A673 (cell line): ENCODE results near the gene TAS2R7. TPM values are rescaled to one million over a fixed set of nuclear protein-coding genes. Genes with fewer than 3 reads are reported as not detected.
A peak's percentile ranks its signal among the peaks of the same experiment; 100 is the strongest.

Experiments used
- Bru-seq: library from RNA; stranded (reverse); fragments of 400-500 nt; gene quantifications from one replicate; lab custom pipeline; 2021; lab: Mats Ljungman, UMichigan
- BruChase-seq, 2 experiments: library from RNA; stranded (reverse); fragments of 400-500 nt; gene quantifications; one replicate each; lab custom pipeline; 2021; lab: Mats Ljungman, UMichigan
- BruUV-seq: library from RNA; stranded (reverse); fragments of 400-500 nt; replicated peaks from 2 replicates; lab custom pipeline; 2021; lab: Mats Ljungman, UMichigan
- CTCF ChIA-PET: fragments of 300-600 bp; sonication (Branson Sonifier 250); formaldehyde crosslinking; loops from one replicate; lab custom pipeline; 2022; ENCODE audit warnings: antibody characterized with exemption; lab: Charles Lee
- POLR2A ChIA-PET: fragments of 300-600 bp; sonication (Branson Sonifier 250); formaldehyde crosslinking; loops from one replicate; lab custom pipeline; 2022; ENCODE audit warnings: antibody characterized with exemption; ENCODE audit not compliant: low non-redundant PET; lab: Charles Lee
- DNase-seq: peaks from one replicate; pipeline ENCODE4 v3.0.0-alpha.2; 2015; ENCODE audit warnings: low spot score
- H3K27ac ChIP-seq: fragments of 200-600 bp; sonication (generic); 2 replicates; pipeline ENCODE4 v1.5.1; 2016; ENCODE audit warnings: mixed run types, low read depth, mild to moderate bottlenecking, mixed read lengths, antibody characterized with exemption, low read length; ENCODE audit not compliant: poor library complexity, severe bottlenecking
- H3K27me3 ChIP-seq: fragments of 200-600 bp; sonication (generic); replicated peaks from 2 replicates; pipeline ENCODE4 v1.6.1; 2017; ENCODE audit warnings: mixed run types, low read depth, mild to moderate bottlenecking, mixed read lengths, antibody characterized with exemption, low read length; ENCODE audit not compliant: insufficient read depth, poor library complexity
- H3K36me3 ChIP-seq: fragments of 200-600 bp; sonication (generic); 2 replicates; pipeline ENCODE4 v1.6.1; 2016; ENCODE audit warnings: mixed run types, mild to moderate bottlenecking, mixed read lengths, antibody characterized with exemption, low read length; ENCODE audit not compliant: insufficient read depth, poor library complexity, severe bottlenecking
- H3K4me1 ChIP-seq: fragments of 200-600 bp; sonication (generic); 2 replicates; pipeline ENCODE4 v1.6.1; 2017; ENCODE audit warnings: mixed run types, mild to moderate bottlenecking, mixed read lengths, antibody characterized with exemption, low read length; ENCODE audit not compliant: insufficient read depth, poor library complexity, severe bottlenecking
- H3K4me3 ChIP-seq: fragments of 200-600 bp; sonication (generic); 2 replicates; pipeline ENCODE4 v1.5.1; 2016; ENCODE audit warnings: low read depth, mixed run types, mild to moderate bottlenecking, mixed read lengths, low read length; ENCODE audit not compliant: poor library complexity, severe bottlenecking
- H3K9me3 ChIP-seq: fragments of 200-600 bp; sonication (generic); 2 replicates; pipeline ENCODE4 v1.6.1; 2016; ENCODE audit warnings: mixed run types, low read depth, mild to moderate bottlenecking, mixed read lengths, antibody characterized with exemption, low read length; ENCODE audit not compliant: poor library complexity, severe bottlenecking
- EZH2 ChIP-seq: fragments of 200-600 bp; sonication (generic); IDR thresholded peaks from 2 replicates; pipeline ENCODE4 v1.6.1; 2017; ENCODE audit warnings: borderline replicate concordance, low read depth, mild to moderate bottlenecking, mixed read lengths, antibody characterized with exemption, low read length; ENCODE audit not compliant: poor library complexity, severe bottlenecking
- intact Hi-C: fragments of 100-400 bp; cut with micrococcal nuclease; formaldehyde crosslinking; loops from one replicate; pipeline ENCODE4 v1.10.0; 2022; ENCODE audit not compliant: unreplicated experiment
- long read RNA-seq: library from polyadenylated mRNA; stranded (forward); transcript quantifications from one replicate; pipeline ENCODE4 v2.0.0, GENCODE V29; 2022
- total RNA-seq: library from RNA; stranded (reverse); gene quantifications from 2 replicates; pipeline ENCODE4 v1.2.3, GENCODE V29; 2021
- TF ChIP-seq, protein P1 (sequence below): fragments of 300-800, 200-600 bp; sonication (generic); conservative IDR thresholded peaks from 2 replicates; pipeline ENCODE4 v1.5.1; 2017; ENCODE audit warnings: low read depth, mild to moderate bottlenecking, antibody characterized with exemption, low read length, moderate library complexity, mixed read lengths

The TAS2R7 gene, protein sequence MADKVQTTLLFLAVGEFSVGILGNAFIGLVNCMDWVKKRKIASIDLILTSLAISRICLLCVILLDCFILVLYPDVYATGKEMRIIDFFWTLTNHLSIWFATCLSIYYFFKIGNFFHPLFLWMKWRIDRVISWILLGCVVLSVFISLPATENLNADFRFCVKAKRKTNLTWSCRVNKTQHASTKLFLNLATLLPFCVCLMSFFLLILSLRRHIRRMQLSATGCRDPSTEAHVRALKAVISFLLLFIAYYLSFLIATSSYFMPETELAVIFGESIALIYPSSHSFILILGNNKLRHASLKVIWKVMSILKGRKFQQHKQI
- not detected in 2 replicates for total RNA-seq
- Bru-seq, nascent RNA = percentile 28 among the genes with signal in this experiment
- percentile 44 among the genes with signal in this experiment for BruChase-seq, experiment 1, labeled RNA remaining after a 2-hour chase
- BruChase-seq, experiment 2, labeled RNA remaining after a 6-hour chase = percentile 41 among the genes with signal in this experiment
- long read RNA-seq = 0 reads

DNA sequence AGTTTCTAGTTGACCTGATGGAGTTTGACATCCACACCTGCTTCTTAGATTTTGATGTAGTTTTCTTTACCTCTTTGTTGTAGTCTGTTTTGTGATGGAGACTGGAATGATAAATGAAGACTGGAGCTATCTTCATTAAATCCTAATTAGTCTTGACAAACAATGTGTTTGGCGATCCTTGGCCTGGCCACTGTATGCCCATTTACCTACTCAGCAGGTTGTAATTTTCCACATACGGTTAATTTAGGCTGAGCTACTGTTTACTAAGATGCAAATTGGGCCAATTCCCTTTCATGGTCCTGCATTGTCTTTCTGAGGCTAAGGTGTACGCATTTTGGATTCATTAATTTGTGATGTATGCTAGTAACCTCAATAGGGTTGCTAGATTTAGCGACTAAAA, at the start of gene TAS2R7:
Gene TAS2R7, minus strand, starts transcription at position 41 of the 400 bp plus-strand sequence. CDS start 57 bp downstream, outside the sequence.
- intact Hi-C loops = no loop called here
- Histone ChIP-seq H3K4me3 (no peak within 1 kb of the TSS), H3K27ac (no peak within 1 kb of the TSS), H3K36me3 (no peaks in the 10 kb centered on the region), H3K4me1 (no peaks in the 10 kb centered on the region), H3K9me3 (no peaks in the 10 kb centered on the region), H3K27me3 (peaks cover 5% of the 10 kb centered on the region)
- TF ChIP-seq, protein P1, sequence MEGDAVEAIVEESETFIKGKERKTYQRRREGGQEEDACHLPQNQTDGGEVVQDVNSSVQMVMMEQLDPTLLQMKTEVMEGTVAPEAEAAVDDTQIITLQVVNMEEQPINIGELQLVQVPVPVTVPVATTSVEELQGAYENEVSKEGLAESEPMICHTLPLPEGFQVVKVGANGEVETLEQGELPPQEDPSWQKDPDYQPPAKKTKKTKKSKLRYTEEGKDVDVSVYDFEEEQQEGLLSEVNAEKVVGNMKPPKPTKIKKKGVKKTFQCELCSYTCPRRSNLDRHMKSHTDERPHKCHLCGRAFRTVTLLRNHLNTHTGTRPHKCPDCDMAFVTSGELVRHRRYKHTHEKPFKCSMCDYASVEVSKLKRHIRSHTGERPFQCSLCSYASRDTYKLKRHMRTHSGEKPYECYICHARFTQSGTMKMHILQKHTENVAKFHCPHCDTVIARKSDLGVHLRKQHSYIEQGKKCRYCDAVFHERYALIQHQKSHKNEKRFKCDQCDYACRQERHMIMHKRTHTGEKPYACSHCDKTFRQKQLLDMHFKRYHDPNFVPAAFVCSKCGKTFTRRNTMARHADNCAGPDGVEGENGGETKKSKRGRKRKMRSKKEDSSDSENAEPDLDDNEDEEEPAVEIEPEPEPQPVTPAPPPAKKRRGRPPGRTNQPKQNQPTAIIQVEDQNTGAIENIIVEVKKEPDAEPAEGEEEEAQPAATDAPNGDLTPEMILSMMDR = no peak
- TF ChIP-seq EZH2 = no peak
- DNase-seq = no peak
- BruUV-seq = no TSS peak
- ChIA-PET POLR2A (no interaction called here), CTCF (no interaction called here)

DNA sequence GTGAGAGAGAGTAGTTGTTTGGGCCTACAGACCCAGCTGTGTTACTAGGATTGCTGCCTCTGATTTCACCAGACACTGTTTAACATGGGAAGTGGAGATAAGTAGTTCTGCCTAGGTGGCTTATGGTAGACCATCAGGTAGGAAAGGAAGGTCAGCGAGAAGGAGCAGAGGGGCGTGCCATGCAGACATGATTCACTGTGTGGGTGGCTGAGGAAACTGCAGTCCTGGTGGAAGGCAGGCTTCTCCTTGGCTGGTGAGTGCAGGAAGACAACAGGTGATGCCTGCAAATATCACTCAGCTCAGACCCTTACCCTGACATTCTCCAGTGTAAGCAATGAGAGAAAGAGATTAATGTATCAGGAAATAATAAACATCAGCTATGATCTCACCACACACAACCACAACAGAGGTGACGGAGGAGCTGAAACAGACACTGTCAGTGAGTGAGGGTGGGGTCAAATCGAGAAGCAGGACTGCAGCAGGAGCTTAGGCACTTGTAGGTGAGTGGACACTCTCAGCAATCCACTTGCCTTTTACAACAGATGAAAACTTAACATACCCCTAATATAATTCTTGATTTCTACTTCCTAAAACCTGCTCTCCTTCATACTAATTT, 48.9 kb upstream of the TAS2R7 start:
- no peak for TF ChIP-seq EZH2
- TF ChIP-seq, protein P1 = no peak
- no peak overlapping the region for H3K4me3 ChIP-seq
- H3K9me3 ChIP-seq = peaks cover 4% of the 10 kb centered on the region
- CTCF ChIA-PET = no interaction called here
- H3K27ac ChIP-seq = no peak overlapping the region
- H3K36me3 ChIP-seq = no peaks in the 10 kb centered on the region
- no peak for DNase-seq
- H3K27me3 ChIP-seq = no peaks in the 10 kb centered on the region
- intact Hi-C loops = no loop called here
- POLR2A ChIA-PET = no interaction called here
- H3K4me1 ChIP-seq = no peaks in the 10 kb centered on the region
- no TSS peak for BruUV-seq

DNA sequence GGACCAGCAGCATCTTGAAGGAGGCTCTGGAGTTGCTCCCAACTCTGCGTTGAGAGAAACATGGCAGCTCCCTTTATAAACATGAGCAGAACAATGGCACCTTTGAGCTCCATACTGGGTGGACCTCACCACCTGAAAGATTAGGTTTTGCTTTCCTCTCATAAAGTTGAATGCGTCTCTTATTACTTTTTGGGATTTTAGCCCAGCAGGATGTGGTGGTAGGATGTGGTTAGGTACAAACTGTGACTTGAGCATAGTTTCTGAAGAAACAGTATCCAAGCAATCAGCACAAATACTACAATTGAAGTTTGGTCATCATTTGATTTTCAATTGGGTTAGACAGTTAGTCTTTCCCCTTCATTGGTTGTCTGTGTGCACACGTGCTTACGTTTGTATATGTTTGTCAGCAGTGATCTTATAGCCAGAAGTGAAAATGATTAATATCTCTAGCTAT, 47.0 kb upstream of the TAS2R7 start, which contains the start of gene PRR4:
Gene PRR4, minus strand, starts transcription at position 51 of the 454 bp plus-strand sequence. Its CDS starts 38 bp downstream, at position 13.
- H3K4me3 ChIP-seq = no peak within 1 kb of the TSS
- no peaks in the 10 kb centered on the region for H3K9me3 ChIP-seq
- CTCF ChIA-PET = no interaction called here
- DNase-seq = no peak
- no peaks in the 10 kb centered on the region for H3K4me1 ChIP-seq
- intact Hi-C loops = no loop called here
- no peak for TF ChIP-seq EZH2
- TF ChIP-seq, protein P1 = no peak
- no peaks in the 10 kb centered on the region for H3K27me3 ChIP-seq
- no TSS peak for BruUV-seq
- POLR2A ChIA-PET = no interaction called here
- no peaks in the 10 kb centered on the region for H3K36me3 ChIP-seq
- no peak within 1 kb of the TSS for H3K27ac ChIP-seq
